ENCODE results near the gene OPN4. TPM values are rescaled to one million over a fixed set of nuclear protein-coding genes. Genes with fewer than 3 reads are reported as not detected.

The OPN4 gene
- total and polyA plus RNA-seq, 9 of the 15 experiments (the other 6 are each of a cell fraction or from before 2014, with no cell fraction given), result not detected

- no peaks in the 10 kb centered on the region for H3K9me3 ChIP-seq (replicated peaks; ENCODE audit: control insufficient read depth, insufficient read depth, low read depth, low read length)
- H3K4me1 ChIP-seq (replicated peaks in 1 of 2; ENCODE audit: control insufficient read depth in 2 of 2, insufficient read depth in 2 of 2, low read length in 2 of 2), result peaks cover 3 to 9% of the 10 kb centered on the region in 2 experiments; a peak in 2 of 5 replicates
- intact Hi-C loops (cut with micrococcal nuclease), result no loop called here
- in situ Hi-C loops (cut with MboI), result no loop called here
- no peaks in the 10 kb centered on the region for H4K20me1 ChIP-seq (replicated peaks; ENCODE audit: control insufficient read depth, insufficient read depth, low read length)
- DNase-seq (ENCODE audit: extremely low read depth in 1 of 4, low spot score in 3 of 4) (peak in 2 of 4 experiments; percentile 34), FAIRE-seq (no peak), ATAC-seq (peak; percentile 64)
- no peak overlapping the region for H3K27ac ChIP-seq (ENCODE audit: extremely low read depth, low read depth, low read length)
- CTCF ChIA-PET (ENCODE audit: low intra/inter-chr PET ratio), result no interaction called here
- no peak overlapping the region for H3K4me3 ChIP-seq
- no peaks in the 10 kb centered on the region for H3K9me1 ChIP-seq (ENCODE audit: control insufficient read depth, insufficient read depth, low read length)
- BruUV-seq (replicated peaks), result no TSS peak
- POLR2A ChIA-PET, result interaction anchor here (0.5 to 0.6 kb wide), 4 partner anchors 10 to 282 kb away, joined by 3 to 4 read pairs (median 3); no protein-coding TSS in a partner anchor
- TF ChIP-seq PBX2 (CRISPR knock-in tag; IDR thresholded peaks at IDR 0.05; ENCODE audit: low read depth), result no peak
- 0 out of 2 replicates have a peak, but pooled peaks have one; percentile 38 for TF ChIP-seq PBX2 (tag; conservative IDR thresholded peaks at IDR 0.05; ENCODE audit: low read depth)
- no peak for TF ChIP-seq DIDO1 (tag; IDR thresholded peaks at IDR 0.05; ENCODE audit: low read depth)
- peak overlapping the region in 1 of 2 experiments; percentile 6; a peak in 2 of 4 replicates for H3K9ac ChIP-seq (ENCODE audit: insufficient read depth in 1 of 2, low read depth in 2 of 2, low read length in 2 of 2)
- H3K36me3 ChIP-seq (ENCODE audit: control insufficient read depth, insufficient read depth, low read length), result no peaks in the 10 kb centered on the region
- peak overlapping the region; percentile 38; the same call in 1 of the 2 replicates for H2AFZ ChIP-seq (ENCODE audit: low read depth, low read length)
- peaks cover 0 to 18% of the 10 kb centered on the region in 2 experiments; a peak in 2 of 5 replicates for H3K27me3 ChIP-seq (ENCODE audit: control insufficient read depth in 2 of 2, insufficient read depth in 2 of 2, low read length in 2 of 2)
- WGBS (ENCODE audit: insufficient coverage, low coverage, missing lambda C conversion rate), result 9% methylated on average over 12 of the region's 12 CpGs
- no peak overlapping the region for H3K4me2 ChIP-seq (ENCODE audit: insufficient read depth, low read length)
- H3K79me2 ChIP-seq (ENCODE audit: control insufficient read depth, insufficient read depth, low read length), result no peaks in the 10 kb centered on the region
Observed at GRCh38 chr10:86671985-86672710, 17.8 kb downstream of the OPN4 start.
